GM18868 (cell line): ENCODE measurements around the gene SLC4A2.

ENCODE experiments used
- ATAC-seq: cut with Tn5 transposase; IDR thresholded peaks from one replicate; pipeline ENCODE4 v1.9.1; 2021; ENCODE audit warnings: mild to moderate bottlenecking, moderate library complexity; ENCODE audit not compliant: unreplicated experiment

The SLC4A2 gene

GRCh38 chr7:151110941-151111645 is 51.7 kb downstream of the SLC4A2 start:
- ATAC-seq, result peak; percentile 86

- no peak for ATAC-seq
Observed at GRCh38 chr7:151113344-151114150, 54.2 kb downstream of the SLC4A2 start.

GRCh38 chr7:151114151-151115090 is 55.0 kb downstream of the SLC4A2 start:
- ATAC-seq, result no peak

- no peak for ATAC-seq
Observed at GRCh38 chr7:151115121-151115835, 55.9 kb downstream of the SLC4A2 start.

- ATAC-seq, result no peak
Observed at GRCh38 chr7:151115836-151116418, 56.5 kb downstream of the SLC4A2 start.

GRCh38 chr7:151116603-151117440 is 57.4 kb downstream of the SLC4A2 start:
- no peak for ATAC-seq

- ATAC-seq, result no peak
Observed at GRCh38 chr7:151117565-151117964, 58.2 kb downstream of the SLC4A2 start.

- ATAC-seq, result no peak
Observed at GRCh38 chr7:151118108-151119054, 59.0 kb downstream of the SLC4A2 start.

GRCh38 chr7:151119055-151119415 is 59.6 kb downstream of the SLC4A2 start:
- ATAC-seq, result no peak

GRCh38 chr7:151119902-151120301 is 60.5 kb downstream of the SLC4A2 start:
- ATAC-seq, result no peak

- ATAC-seq, result no peak
Observed at GRCh38 chr7:151120896-151121295, 61.5 kb downstream of the SLC4A2 start.

GRCh38 chr7:151121380-151122170 is 62.2 kb downstream of the SLC4A2 start:
- ATAC-seq, result no peak

GRCh38 chr7:151122276-151122675 is 62.9 kb downstream of the SLC4A2 start:
- no peak for ATAC-seq

GRCh38 chr7:151122796-151123157 is 63.4 kb downstream of the SLC4A2 start:
- ATAC-seq, result no peak

- no peak for ATAC-seq
Observed at GRCh38 chr7:151123158-151123821, 63.9 kb downstream of the SLC4A2 start.

- ATAC-seq, result peak; percentile 84
Observed at GRCh38 chr7:151123822-151124464, 64.6 kb downstream of the SLC4A2 start.
